Ascending aorta (tissue), 2 donors: ENCODE data around the gene TAF1. TPM values are rescaled to one million over a fixed set of nuclear protein-coding genes. Genes with fewer than 3 reads are reported as not detected.
A peak's percentile ranks its signal among the peaks of the same experiment; 100 is the strongest.
"Not testable (repeated sequence)": the region's sequence is repeated elsewhere in the genome, so short reads cannot be mapped to it uniquely, and the experiment has no call there.

Source experiments
- DNase-seq, 2 donors: peaks; one replicate each; pipeline ENCODE4 v3.0.0-alpha.2; 2019; ENCODE audit warnings: low spot score in 2 of 2
- H3K27ac ChIP-seq, 2 donors: fragments of 200-600 bp; sonication (generic); one replicate each; pipeline ENCODE4 v1.5.1; 2016 to 2017; ENCODE audit warnings: mild to moderate bottlenecking in 1 of 2
- H3K27me3 ChIP-seq: fragments of 200-600 bp; sonication (generic); one replicate; pipeline ENCODE4 v1.5.1; 2017
- H3K36me3 ChIP-seq, 2 donors: fragments of 200-600 bp; sonication (generic); one replicate each; pipeline ENCODE4 v1.5.1; 2016
- H3K4me1 ChIP-seq, 2 donors: fragments of 200-600 bp; sonication (generic); one replicate each; pipeline ENCODE4 v1.5.1; 2016 to 2017; ENCODE audit warnings: mild to moderate bottlenecking in 1 of 2
- H3K4me3 ChIP-seq, 2 donors: fragments of 200-600 bp; sonication (generic); one replicate each; pipeline ENCODE4 v1.5.1; 2016 to 2017; ENCODE audit warnings: mild to moderate bottlenecking in 1 of 2
- H3K9me3 ChIP-seq, 2 donors: fragments of 200-600 bp; sonication (generic); one replicate each; pipeline ENCODE4 v1.5.1; 2016
- intact Hi-C: fragments of 100-400 bp; cut with DNase I; formaldehyde crosslinking; loops from one replicate; pipeline ENCODE4 v1.15.1; 2023
- total RNA-seq: library from RNA; depleted of rRNA; stranded (reverse); fragments of >200 nt; gene quantifications from one replicate; pipeline ENCODE4 v1.1.0, GENCODE V29; 2016
- TF ChIP-seq, protein P1 (sequence below), 3 experiments: fragments of 200-600 bp in 2 of 3; fragments of 450-650 bp in 1 of 3; sonication (generic) in 2 of 3; IDR thresholded peaks; one replicate each; pipeline ENCODE4 v1.5.1; 2016 to 2019; ENCODE audit warnings: antibody characterized with exemption in 3 of 3, mild to moderate bottlenecking in 1 of 3, moderate library complexity in 1 of 3

Gene TAF1, protein sequence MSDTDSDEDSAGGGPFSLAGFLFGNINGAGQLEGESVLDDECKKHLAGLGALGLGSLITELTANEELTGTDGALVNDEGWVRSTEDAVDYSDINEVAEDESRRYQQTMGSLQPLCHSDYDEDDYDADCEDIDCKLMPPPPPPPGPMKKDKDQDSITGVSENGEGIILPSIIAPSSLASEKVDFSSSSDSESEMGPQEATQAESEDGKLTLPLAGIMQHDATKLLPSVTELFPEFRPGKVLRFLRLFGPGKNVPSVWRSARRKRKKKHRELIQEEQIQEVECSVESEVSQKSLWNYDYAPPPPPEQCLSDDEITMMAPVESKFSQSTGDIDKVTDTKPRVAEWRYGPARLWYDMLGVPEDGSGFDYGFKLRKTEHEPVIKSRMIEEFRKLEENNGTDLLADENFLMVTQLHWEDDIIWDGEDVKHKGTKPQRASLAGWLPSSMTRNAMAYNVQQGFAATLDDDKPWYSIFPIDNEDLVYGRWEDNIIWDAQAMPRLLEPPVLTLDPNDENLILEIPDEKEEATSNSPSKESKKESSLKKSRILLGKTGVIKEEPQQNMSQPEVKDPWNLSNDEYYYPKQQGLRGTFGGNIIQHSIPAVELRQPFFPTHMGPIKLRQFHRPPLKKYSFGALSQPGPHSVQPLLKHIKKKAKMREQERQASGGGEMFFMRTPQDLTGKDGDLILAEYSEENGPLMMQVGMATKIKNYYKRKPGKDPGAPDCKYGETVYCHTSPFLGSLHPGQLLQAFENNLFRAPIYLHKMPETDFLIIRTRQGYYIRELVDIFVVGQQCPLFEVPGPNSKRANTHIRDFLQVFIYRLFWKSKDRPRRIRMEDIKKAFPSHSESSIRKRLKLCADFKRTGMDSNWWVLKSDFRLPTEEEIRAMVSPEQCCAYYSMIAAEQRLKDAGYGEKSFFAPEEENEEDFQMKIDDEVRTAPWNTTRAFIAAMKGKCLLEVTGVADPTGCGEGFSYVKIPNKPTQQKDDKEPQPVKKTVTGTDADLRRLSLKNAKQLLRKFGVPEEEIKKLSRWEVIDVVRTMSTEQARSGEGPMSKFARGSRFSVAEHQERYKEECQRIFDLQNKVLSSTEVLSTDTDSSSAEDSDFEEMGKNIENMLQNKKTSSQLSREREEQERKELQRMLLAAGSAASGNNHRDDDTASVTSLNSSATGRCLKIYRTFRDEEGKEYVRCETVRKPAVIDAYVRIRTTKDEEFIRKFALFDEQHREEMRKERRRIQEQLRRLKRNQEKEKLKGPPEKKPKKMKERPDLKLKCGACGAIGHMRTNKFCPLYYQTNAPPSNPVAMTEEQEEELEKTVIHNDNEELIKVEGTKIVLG (N-terminal part only)
- total RNA-seq, result 63.2 TPM

- H3K4me1 ChIP-seq, result peaks cover 0 to 5% of the 10 kb centered on the region in 2 donors
- H3K27me3 ChIP-seq, result no peaks in the 10 kb centered on the region
- peak; percentile 87 to 97 for DNase-seq
- intact Hi-C loops, result loop anchor here (1.0 to 10.0 kb wide), 3 partner anchors 112 to 181 kb away; partner anchors contain the start of genes OGT and ZMYM3
- peak within 1 kb of the TSS; percentile 87 to 95 for H3K27ac ChIP-seq
- H3K36me3 ChIP-seq, result peaks cover 0 to 10% of the 10 kb centered on the region in 2 donors
- TF ChIP-seq, protein P1, sequence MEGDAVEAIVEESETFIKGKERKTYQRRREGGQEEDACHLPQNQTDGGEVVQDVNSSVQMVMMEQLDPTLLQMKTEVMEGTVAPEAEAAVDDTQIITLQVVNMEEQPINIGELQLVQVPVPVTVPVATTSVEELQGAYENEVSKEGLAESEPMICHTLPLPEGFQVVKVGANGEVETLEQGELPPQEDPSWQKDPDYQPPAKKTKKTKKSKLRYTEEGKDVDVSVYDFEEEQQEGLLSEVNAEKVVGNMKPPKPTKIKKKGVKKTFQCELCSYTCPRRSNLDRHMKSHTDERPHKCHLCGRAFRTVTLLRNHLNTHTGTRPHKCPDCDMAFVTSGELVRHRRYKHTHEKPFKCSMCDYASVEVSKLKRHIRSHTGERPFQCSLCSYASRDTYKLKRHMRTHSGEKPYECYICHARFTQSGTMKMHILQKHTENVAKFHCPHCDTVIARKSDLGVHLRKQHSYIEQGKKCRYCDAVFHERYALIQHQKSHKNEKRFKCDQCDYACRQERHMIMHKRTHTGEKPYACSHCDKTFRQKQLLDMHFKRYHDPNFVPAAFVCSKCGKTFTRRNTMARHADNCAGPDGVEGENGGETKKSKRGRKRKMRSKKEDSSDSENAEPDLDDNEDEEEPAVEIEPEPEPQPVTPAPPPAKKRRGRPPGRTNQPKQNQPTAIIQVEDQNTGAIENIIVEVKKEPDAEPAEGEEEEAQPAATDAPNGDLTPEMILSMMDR (IDR thresholded peaks at IDR 0.05), result no peak
- peak within 1 kb of the TSS; percentile 58 to 82 for H3K4me3 ChIP-seq
- no peaks in the 10 kb centered on the region for H3K9me3 ChIP-seq
Measured at GRCh38 chrX:71365875-71366673, at the start of gene TAF1. TAF1 (plus strand) TSS chrX:71366357; CDS start chrX:71366375, 18 bp downstream.

GRCh38 chrX:71316959-71317358 is 49.2 kb upstream of the TAF1 start:
- H3K4me3 ChIP-seq, H3K36me3 ChIP-seq, intact Hi-C loops, H3K27ac ChIP-seq, H3K4me1 ChIP-seq, DNase-seq, H3K9me3 ChIP-seq, H3K27me3 ChIP-seq: not testable (repeated sequence)

GRCh38 chrX:71320126-71320525 is 46.0 kb upstream of the TAF1 start:
- Histone ChIP-seq H3K9me3 (no peaks in the 10 kb centered on the region), H3K36me3 (peaks cover 0 to 3% of the 10 kb centered on the region in 2 donors), H3K4me1 (no peaks in the 10 kb centered on the region), H3K4me3 (no peak overlapping the region), H3K27me3 (no peaks in the 10 kb centered on the region), H3K27ac (no peak overlapping the region)
- intact Hi-C loops, result no loop called here
- no peak for DNase-seq
- TF ChIP-seq, protein P1 (IDR thresholded peaks at IDR 0.05), result no peak

- intact Hi-C loops, result no loop called here
- peaks cover 8 to 9% of the 10 kb centered on the region in 2 donors for H3K9me3 ChIP-seq
- H3K4me1 ChIP-seq, result no peaks in the 10 kb centered on the region
- TF ChIP-seq, protein P1 (IDR thresholded peaks at IDR 0.05), result no peak
- no peaks in the 10 kb centered on the region for H3K27me3 ChIP-seq
- no peak overlapping the region for H3K4me3 ChIP-seq
- peaks cover 0 to 3% of the 10 kb centered on the region in 2 donors for H3K36me3 ChIP-seq
- H3K27ac ChIP-seq, result no peak overlapping the region
- DNase-seq, result no peak
Measured at GRCh38 chrX:71321731-71322130, 44.4 kb upstream of the TAF1 start.

- DNase-seq, intact Hi-C loops, H3K27me3 ChIP-seq, H3K4me1 ChIP-seq, H3K27ac ChIP-seq, H3K36me3 ChIP-seq, H3K4me3 ChIP-seq: not testable (repeated sequence)
- H3K9me3 ChIP-seq, result peaks cover 9 to 13% of the 10 kb centered on the region in 2 donors
Measured at GRCh38 chrX:71324452-71324851, 41.7 kb upstream of the TAF1 start.
